GM23338 (cell line): ENCODE measurements around the gene PDIA5. TPM values are rescaled to one million over a fixed set of nuclear protein-coding genes. Genes with fewer than 3 reads are reported as not detected.

Experiments
- ATAC-seq: fragments of 200-7000 bp; cut with Tn5 transposase; 3 replicates; pipeline ENCODE4 v1.9.1; 2020
- DNase-seq: peaks from one replicate; pipeline ENCODE4 v3.0.0-alpha.2; 2015; ENCODE audit warnings: low spot score
- H2AFZ ChIP-seq: fragments of 200-600 bp; sonication (generic); 2 replicates; pipeline ENCODE4 v1.8.0; 2016; ENCODE audit warnings: antibody characterized with exemption, mild to moderate bottlenecking, moderate library complexity
- H3F3A ChIP-seq: fragments of 200-600 bp; sonication (generic); replicated peaks from 2 replicates; pipeline ENCODE4 v1.8.0; 2017; ENCODE audit warnings: antibody characterized with exemption, mixed run types, low read depth
- H3K27ac ChIP-seq: fragments of 200-600 bp; sonication (generic); 2 replicates; pipeline ENCODE4 v1.6.1; 2016; ENCODE audit warnings: low read depth
- H3K27me3 ChIP-seq: fragments of 200-600 bp; sonication (generic); 2 replicates; pipeline ENCODE4 v1.8.0; 2016; ENCODE audit warnings: mild to moderate bottlenecking, mixed run types, moderate library complexity; ENCODE audit not compliant: insufficient read depth
- H3K36me3 ChIP-seq: fragments of 200-600 bp; sonication (generic); 2 replicates; pipeline ENCODE4 v1.8.0; 2016; ENCODE audit warnings: mild to moderate bottlenecking; ENCODE audit not compliant: insufficient read depth
- H3K4me1 ChIP-seq: fragments of 200-600 bp; sonication (generic); 2 replicates; pipeline ENCODE4 v1.8.0; 2016; ENCODE audit warnings: mild to moderate bottlenecking, moderate library complexity; ENCODE audit not compliant: insufficient read depth
- H3K4me2 ChIP-seq: fragments of 200-600 bp; sonication (generic); 2 replicates; pipeline ENCODE4 v1.7.1; 2017; ENCODE audit warnings: mixed run types
- H3K4me3 ChIP-seq: fragments of 200-600 bp; sonication (generic); 2 replicates; pipeline ENCODE4 v1.6.1; 2016; ENCODE audit warnings: mixed run types
- H3K79me2 ChIP-seq: fragments of 200-600 bp; sonication (generic); replicated peaks from 2 replicates; pipeline ENCODE4 v1.8.0; 2017; ENCODE audit warnings: mild to moderate bottlenecking; ENCODE audit not compliant: insufficient read depth
- H3K9me2 ChIP-seq: fragments of 200-600 bp; sonication (generic); 2 replicates; pipeline ENCODE4 v1.8.0; 2017; ENCODE audit not compliant: insufficient read depth
- H4K20me1 ChIP-seq: fragments of 200-600 bp; sonication (generic); replicated peaks from 2 replicates; pipeline ENCODE4 v1.8.0; 2017; ENCODE audit warnings: mild to moderate bottlenecking; ENCODE audit not compliant: insufficient read depth
- H3K27ac Mint-ChIP-seq: 2 replicates; pipeline ENCODE4 v1.8.0; 2020; ENCODE audit warnings: inconsistent platforms, mild to moderate bottlenecking, moderate library complexity, mixed read lengths
- H3K27me3 Mint-ChIP-seq: 3 replicates; pipeline ENCODE4 v1.8.0; 2022; ENCODE audit warnings: low read depth, mild to moderate bottlenecking, moderate library complexity, mixed read lengths, inconsistent platforms; ENCODE audit not compliant: insufficient read depth, poor library complexity
- H3K36me3 Mint-ChIP-seq: 3 replicates; pipeline ENCODE4 v1.8.0; 2021; ENCODE audit warnings: low read depth, mild to moderate bottlenecking, inconsistent platforms, moderate library complexity, mixed read lengths
- H3K4me1 Mint-ChIP-seq: 3 replicates; pipeline ENCODE4 v1.8.0; 2020; ENCODE audit warnings: mild to moderate bottlenecking, inconsistent platforms, mixed read lengths
- H3K4me3 Mint-ChIP-seq: 3 replicates; pipeline ENCODE4 v1.8.0; 2021; ENCODE audit warnings: moderate library complexity, mild to moderate bottlenecking, inconsistent platforms, mixed read lengths
- H3K9me3 Mint-ChIP-seq: 3 replicates; pipeline ENCODE4 v1.8.0; 2020; ENCODE audit warnings: moderate library complexity, mild to moderate bottlenecking, inconsistent platforms, mixed read lengths
- CREB1 ChIP-seq: fragments of 250-450 bp; sonication (Bioruptor Pico); IDR thresholded peaks from 2 replicates; pipeline ENCODE4 v1.5.0; 2020; ENCODE audit warnings: low read depth, mild to moderate bottlenecking, moderate library complexity
- EZH2 ChIP-seq: fragments of 200-600 bp; sonication (generic); IDR thresholded peaks from one replicate; pipeline ENCODE4 v1.8.0; 2017; ENCODE audit warnings: antibody characterized with exemption, mild to moderate bottlenecking, low read depth; ENCODE audit not compliant: unreplicated experiment
- EZH2phosphoT487 ChIP-seq: fragments of 200-600 bp; sonication (generic); IDR thresholded peaks from one replicate; pipeline ENCODE4 v1.8.1; 2018; ENCODE audit warnings: antibody characterized with exemption; ENCODE audit not compliant: unreplicated experiment
- JUNB ChIP-seq: IDR thresholded peaks from one replicate; pipeline ENCODE4 v1.6.1; 2016; ENCODE audit warnings: antibody characterized with exemption; ENCODE audit not compliant: unreplicated experiment
- POLR2AphosphoS5 ChIP-seq: IDR thresholded peaks from 2 replicates; pipeline ENCODE4 v1.6.1; 2016; ENCODE audit warnings: antibody characterized with exemption, low read depth
- STAT1 ChIP-seq: IDR thresholded peaks from one replicate; pipeline ENCODE4 v1.6.1; 2016; ENCODE audit warnings: antibody characterized with exemption; ENCODE audit not compliant: unreplicated experiment
- ZNF114 ChIP-seq: fragments of 250-450 bp; sonication (Bioruptor Pico); IDR thresholded peaks from 2 replicates; pipeline ENCODE4 v1.5.0; 2020; ENCODE audit warnings: mild to moderate bottlenecking, moderate library complexity
- ZNF331 ChIP-seq: fragments of 250-450 bp; sonication (Bioruptor Pico); IDR thresholded peaks from 2 replicates; pipeline ENCODE4 v1.5.0; 2020; ENCODE audit warnings: low read depth, mild to moderate bottlenecking, moderate library complexity
- polyA plus RNA-seq: library from polyadenylated mRNA; unstranded; fragments of >200 nt; fragmentation: Nextera tagmentation; extraction: Ambion mirVana; gene quantifications from 2 replicates; pipeline ENCODE4 v1.2.1, GENCODE V29; 2016
- total RNA-seq: library from RNA; depleted of rRNA; stranded (reverse); fragments of >200 nt; shearing (Covaris generic); gene quantifications from 2 replicates; pipeline ENCODE4 v1.2.3, GENCODE V29; 2014
- TF ChIP-seq, protein P1 (sequence below): IDR thresholded peaks from one replicate; pipeline ENCODE4 v1.6.1; 2018; ENCODE audit warnings: antibody characterized with exemption; ENCODE audit not compliant: unreplicated experiment
- TF ChIP-seq, protein P2 (sequence below): fragments of 250-450 bp; sonication (Bioruptor Pico); IDR thresholded peaks from 2 replicates; pipeline ENCODE4 v1.5.0; 2020; ENCODE audit warnings: mild to moderate bottlenecking, moderate library complexity
- TF ChIP-seq, protein P3 (sequence below), 2 experiments: fragments of 200-600 bp in 1 of 2; sonication (generic) in 1 of 2; conservative IDR thresholded peaks; 2 replicates each; pipeline versions ENCODE4 v1.5.1 to v1.6.1; 2016 to 2017; ENCODE audit warnings: antibody characterized with exemption in 2 of 2, low read depth in 2 of 2, mild to moderate bottlenecking in 2 of 2, moderate library complexity in 1 of 2
- TF ChIP-seq, protein P4 (sequence below): IDR thresholded peaks from 2 replicates; pipeline ENCODE4 v1.6.1; 2016; ENCODE audit warnings: antibody characterized with exemption

The PDIA5 gene
- total and polyA plus RNA-seq, 2 experiments from 2014 or later = 22.9 to 28.1 TPM

DNA sequence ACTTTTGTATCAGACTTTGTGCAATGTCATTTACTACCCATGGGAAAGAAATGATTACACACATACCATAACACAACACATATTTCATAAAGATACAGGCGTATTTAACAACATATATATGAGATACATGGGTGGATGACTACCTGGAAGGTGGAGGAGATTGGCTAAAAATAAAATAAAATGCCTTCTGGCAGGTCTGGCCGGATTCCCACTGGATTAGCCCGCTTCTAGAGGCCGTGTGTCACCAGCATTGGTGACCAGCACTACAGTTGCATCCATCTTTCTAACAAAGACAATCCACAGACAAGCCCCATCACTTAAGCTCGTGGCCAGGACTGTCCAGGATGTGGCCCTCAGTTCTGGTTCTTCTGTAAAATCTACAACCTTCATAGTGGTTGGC lies 114.0 kb downstream of the PDIA5 start:
- Histone ChIP-seq H3F3A (no peaks in the 10 kb centered on the region), H3K36me3 (no peaks in the 10 kb centered on the region), H3K79me2 (no peaks in the 10 kb centered on the region), H4K20me1 (no peaks in the 10 kb centered on the region), H3K27ac (no peak overlapping the region), H2AFZ (no peak overlapping the region), H3K4me2 (no peak overlapping the region), H3K4me1 (no peaks in the 10 kb centered on the region), H3K27me3 (no peaks in the 10 kb centered on the region), H3K4me3 (no peak overlapping the region), H3K9me2 (no peaks in the 10 kb centered on the region)
- no peaks in the 10 kb centered on the region for H3K4me1 Mint-ChIP-seq
- DNase-seq (no peak), ATAC-seq (no peak)
- H3K27me3 Mint-ChIP-seq = no peaks in the 10 kb centered on the region
- no peaks in the 10 kb centered on the region; the same call in 2 of the 3 replicates for H3K36me3 Mint-ChIP-seq
- no peak overlapping the region for H3K27ac Mint-ChIP-seq
- no peak overlapping the region for H3K4me3 Mint-ChIP-seq
- TF ChIP-seq JUNB (no peak), POLR2AphosphoS5 (no peak), EZH2 (no peak), CREB1 (CRISPR knock-in tag) (no peak), STAT1 (no peak), ZNF331 (CRISPR knock-in tag) (no peak), EZH2phosphoT487 (no peak), ZNF114 (CRISPR knock-in tag) (no peak)
- TF ChIP-seq, protein P1, sequence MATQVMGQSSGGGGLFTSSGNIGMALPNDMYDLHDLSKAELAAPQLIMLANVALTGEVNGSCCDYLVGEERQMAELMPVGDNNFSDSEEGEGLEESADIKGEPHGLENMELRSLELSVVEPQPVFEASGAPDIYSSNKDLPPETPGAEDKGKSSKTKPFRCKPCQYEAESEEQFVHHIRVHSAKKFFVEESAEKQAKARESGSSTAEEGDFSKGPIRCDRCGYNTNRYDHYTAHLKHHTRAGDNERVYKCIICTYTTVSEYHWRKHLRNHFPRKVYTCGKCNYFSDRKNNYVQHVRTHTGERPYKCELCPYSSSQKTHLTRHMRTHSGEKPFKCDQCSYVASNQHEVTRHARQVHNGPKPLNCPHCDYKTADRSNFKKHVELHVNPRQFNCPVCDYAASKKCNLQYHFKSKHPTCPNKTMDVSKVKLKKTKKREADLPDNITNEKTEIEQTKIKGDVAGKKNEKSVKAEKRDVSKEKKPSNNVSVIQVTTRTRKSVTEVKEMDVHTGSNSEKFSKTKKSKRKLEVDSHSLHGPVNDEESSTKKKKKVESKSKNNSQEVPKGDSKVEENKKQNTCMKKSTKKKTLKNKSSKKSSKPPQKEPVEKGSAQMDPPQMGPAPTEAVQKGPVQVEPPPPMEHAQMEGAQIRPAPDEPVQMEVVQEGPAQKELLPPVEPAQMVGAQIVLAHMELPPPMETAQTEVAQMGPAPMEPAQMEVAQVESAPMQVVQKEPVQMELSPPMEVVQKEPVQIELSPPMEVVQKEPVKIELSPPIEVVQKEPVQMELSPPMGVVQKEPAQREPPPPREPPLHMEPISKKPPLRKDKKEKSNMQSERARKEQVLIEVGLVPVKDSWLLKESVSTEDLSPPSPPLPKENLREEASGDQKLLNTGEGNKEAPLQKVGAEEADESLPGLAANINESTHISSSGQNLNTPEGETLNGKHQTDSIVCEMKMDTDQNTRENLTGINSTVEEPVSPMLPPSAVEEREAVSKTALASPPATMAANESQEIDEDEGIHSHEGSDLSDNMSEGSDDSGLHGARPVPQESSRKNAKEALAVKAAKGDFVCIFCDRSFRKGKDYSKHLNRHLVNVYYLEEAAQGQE = no peak
- TF ChIP-seq, protein P2, sequence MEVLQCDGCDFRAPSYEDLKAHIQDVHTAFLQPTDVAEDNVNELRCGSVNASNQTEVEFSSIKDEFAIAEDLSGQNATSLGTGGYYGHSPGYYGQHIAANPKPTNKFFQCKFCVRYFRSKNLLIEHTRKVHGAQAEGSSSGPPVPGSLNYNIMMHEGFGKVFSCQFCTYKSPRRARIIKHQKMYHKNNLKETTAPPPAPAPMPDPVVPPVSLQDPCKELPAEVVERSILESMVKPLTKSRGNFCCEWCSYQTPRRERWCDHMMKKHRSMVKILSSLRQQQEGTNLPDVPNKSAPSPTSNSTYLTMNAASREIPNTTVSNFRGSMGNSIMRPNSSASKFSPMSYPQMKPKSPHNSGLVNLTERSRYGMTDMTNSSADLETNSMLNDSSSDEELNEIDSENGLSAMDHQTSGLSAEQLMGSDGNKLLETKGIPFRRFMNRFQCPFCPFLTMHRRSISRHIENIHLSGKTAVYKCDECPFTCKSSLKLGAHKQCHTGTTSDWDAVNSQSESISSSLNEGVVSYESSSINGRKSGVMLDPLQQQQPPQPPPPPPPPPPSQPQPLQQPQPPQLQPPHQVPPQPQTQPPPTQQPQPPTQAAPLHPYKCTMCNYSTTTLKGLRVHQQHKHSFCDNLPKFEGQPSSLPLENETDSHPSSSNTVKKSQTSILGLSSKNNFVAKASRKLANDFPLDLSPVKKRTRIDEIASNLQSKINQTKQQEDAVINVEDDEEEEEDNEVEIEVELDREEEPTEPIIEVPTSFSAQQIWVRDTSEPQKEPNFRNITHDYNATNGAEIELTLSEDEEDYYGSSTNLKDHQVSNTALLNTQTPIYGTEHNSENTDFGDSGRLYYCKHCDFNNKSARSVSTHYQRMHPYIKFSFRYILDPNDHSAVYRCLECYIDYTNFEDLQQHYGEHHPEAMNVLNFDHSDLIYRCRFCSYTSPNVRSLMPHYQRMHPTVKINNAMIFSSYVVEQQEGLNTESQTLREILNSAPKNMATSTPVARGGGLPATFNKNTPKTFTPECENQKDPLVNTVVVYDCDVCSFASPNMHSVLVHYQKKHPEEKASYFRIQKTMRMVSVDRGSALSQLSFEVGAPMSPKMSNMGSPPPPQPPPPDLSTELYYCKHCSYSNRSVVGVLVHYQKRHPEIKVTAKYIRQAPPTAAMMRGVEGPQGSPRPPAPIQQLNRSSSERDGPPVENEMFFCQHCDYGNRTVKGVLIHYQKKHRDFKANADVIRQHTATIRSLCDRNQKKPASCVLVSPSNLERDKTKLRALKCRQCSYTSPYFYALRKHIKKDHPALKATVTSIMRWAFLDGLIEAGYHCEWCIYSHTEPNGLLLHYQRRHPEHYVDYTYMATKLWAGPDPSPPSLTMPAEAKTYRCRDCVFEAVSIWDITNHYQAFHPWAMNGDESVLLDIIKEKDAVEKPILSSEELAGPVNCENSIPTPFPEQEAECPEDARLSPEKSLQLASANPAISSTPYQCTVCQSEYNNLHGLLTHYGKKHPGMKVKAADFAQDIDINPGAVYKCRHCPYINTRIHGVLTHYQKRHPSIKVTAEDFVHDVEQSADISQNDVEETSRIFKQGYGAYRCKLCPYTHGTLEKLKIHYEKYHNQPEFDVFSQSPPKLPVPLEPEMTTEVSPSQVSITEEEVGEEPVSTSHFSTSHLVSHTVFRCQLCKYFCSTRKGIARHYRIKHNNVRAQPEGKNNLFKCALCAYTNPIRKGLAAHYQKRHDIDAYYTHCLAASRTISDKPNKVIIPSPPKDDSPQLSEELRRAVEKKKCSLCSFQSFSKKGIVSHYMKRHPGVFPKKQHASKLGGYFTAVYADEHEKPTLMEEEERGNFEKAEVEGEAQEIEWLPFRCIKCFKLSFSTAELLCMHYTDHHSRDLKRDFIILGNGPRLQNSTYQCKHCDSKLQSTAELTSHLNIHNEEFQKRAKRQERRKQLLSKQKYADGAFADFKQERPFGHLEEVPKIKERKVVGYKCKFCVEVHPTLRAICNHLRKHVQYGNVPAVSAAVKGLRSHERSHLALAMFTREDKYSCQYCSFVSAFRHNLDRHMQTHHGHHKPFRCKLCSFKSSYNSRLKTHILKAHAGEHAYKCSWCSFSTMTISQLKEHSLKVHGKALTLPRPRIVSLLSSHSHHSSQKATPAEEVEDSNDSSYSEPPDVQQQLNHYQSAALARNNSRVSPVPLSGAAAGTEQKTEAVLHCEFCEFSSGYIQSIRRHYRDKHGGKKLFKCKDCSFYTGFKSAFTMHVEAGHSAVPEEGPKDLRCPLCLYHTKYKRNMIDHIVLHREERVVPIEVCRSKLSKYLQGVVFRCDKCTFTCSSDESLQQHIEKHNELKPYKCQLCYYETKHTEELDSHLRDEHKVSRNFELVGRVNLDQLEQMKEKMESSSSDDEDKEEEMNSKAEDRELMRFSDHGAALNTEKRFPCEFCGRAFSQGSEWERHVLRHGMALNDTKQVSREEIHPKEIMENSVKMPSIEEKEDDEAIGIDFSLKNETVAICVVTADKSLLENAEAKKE (CRISPR knock-in tag) = no peak
- TF ChIP-seq, protein P3, sequence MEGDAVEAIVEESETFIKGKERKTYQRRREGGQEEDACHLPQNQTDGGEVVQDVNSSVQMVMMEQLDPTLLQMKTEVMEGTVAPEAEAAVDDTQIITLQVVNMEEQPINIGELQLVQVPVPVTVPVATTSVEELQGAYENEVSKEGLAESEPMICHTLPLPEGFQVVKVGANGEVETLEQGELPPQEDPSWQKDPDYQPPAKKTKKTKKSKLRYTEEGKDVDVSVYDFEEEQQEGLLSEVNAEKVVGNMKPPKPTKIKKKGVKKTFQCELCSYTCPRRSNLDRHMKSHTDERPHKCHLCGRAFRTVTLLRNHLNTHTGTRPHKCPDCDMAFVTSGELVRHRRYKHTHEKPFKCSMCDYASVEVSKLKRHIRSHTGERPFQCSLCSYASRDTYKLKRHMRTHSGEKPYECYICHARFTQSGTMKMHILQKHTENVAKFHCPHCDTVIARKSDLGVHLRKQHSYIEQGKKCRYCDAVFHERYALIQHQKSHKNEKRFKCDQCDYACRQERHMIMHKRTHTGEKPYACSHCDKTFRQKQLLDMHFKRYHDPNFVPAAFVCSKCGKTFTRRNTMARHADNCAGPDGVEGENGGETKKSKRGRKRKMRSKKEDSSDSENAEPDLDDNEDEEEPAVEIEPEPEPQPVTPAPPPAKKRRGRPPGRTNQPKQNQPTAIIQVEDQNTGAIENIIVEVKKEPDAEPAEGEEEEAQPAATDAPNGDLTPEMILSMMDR (conservative IDR thresholded peaks at IDR 0.05; ENCODE audit: low read depth in 2 of 2) = no peak
- TF ChIP-seq, protein P4, sequence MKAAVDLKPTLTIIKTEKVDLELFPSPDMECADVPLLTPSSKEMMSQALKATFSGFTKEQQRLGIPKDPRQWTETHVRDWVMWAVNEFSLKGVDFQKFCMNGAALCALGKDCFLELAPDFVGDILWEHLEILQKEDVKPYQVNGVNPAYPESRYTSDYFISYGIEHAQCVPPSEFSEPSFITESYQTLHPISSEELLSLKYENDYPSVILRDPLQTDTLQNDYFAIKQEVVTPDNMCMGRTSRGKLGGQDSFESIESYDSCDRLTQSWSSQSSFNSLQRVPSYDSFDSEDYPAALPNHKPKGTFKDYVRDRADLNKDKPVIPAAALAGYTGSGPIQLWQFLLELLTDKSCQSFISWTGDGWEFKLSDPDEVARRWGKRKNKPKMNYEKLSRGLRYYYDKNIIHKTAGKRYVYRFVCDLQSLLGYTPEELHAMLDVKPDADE = no peak
- H3K9me3 Mint-ChIP-seq = no peaks in the 10 kb centered on the region
